Stimulated activated CD8-positive, alpha-beta memory T cell treated with anti-CD3 and anti-CD28 coated beads, Interleukin-4, amount 100 ng/mL, for 1 hour (primary cell): ENCODE data around the gene NEB.

Source experiments
- DNase-seq, 2 donors: peaks; one replicate each; pipeline ENCODE4 v3.0.0-alpha.2; 2020; ENCODE audit warnings: low read depth in 2 of 2, low spot score in 1 of 2

The NEB gene, protein sequence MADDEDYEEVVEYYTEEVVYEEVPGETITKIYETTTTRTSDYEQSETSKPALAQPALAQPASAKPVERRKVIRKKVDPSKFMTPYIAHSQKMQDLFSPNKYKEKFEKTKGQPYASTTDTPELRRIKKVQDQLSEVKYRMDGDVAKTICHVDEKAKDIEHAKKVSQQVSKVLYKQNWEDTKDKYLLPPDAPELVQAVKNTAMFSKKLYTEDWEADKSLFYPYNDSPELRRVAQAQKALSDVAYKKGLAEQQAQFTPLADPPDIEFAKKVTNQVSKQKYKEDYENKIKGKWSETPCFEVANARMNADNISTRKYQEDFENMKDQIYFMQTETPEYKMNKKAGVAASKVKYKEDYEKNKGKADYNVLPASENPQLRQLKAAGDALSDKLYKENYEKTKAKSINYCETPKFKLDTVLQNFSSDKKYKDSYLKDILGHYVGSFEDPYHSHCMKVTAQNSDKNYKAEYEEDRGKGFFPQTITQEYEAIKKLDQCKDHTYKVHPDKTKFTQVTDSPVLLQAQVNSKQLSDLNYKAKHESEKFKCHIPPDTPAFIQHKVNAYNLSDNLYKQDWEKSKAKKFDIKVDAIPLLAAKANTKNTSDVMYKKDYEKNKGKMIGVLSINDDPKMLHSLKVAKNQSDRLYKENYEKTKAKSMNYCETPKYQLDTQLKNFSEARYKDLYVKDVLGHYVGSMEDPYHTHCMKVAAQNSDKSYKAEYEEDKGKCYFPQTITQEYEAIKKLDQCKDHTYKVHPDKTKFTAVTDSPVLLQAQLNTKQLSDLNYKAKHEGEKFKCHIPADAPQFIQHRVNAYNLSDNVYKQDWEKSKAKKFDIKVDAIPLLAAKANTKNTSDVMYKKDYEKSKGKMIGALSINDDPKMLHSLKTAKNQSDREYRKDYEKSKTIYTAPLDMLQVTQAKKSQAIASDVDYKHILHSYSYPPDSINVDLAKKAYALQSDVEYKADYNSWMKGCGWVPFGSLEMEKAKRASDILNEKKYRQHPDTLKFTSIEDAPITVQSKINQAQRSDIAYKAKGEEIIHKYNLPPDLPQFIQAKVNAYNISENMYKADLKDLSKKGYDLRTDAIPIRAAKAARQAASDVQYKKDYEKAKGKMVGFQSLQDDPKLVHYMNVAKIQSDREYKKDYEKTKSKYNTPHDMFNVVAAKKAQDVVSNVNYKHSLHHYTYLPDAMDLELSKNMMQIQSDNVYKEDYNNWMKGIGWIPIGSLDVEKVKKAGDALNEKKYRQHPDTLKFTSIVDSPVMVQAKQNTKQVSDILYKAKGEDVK (N-terminal part only)

GRCh38 chr2:151733771-151734672, at the start of gene NEB:
NEB (minus strand) TSS chr2:151734476; CDS start chr2:151733156, 1,320 bp downstream.
- no peak for DNase-seq

GRCh38 chr2:151783133-151783520, 48.9 kb upstream of the NEB start:
- DNase-seq: no peak

- no peak for DNase-seq
Observed at GRCh38 chr2:151782378-151783132, 48.3 kb upstream of the NEB start.

DNA sequence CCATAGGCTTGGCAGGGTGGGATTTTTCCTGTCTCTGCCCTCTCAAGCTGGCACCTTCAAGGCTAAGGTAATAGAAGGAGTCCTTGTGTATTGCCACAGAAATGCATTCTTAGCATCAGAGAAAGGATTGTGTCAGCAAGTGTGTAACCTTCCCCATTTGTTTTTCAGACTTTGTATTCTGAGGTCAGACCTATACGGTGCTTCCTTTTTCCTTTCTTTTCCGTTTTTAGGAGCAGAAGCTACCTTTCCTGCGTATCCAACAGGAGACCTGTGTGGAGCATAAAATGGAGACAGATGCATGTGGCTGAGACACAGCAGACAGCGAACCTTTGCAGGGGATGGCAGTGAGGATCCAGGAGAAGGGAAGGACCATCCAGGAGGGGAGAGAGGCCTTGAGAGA, 47.4 kb upstream of the NEB start:
- DNase-seq: no peak

- no peak for DNase-seq
Observed at GRCh38 chr2:151780938-151781337, 46.7 kb upstream of the NEB start.

DNA sequence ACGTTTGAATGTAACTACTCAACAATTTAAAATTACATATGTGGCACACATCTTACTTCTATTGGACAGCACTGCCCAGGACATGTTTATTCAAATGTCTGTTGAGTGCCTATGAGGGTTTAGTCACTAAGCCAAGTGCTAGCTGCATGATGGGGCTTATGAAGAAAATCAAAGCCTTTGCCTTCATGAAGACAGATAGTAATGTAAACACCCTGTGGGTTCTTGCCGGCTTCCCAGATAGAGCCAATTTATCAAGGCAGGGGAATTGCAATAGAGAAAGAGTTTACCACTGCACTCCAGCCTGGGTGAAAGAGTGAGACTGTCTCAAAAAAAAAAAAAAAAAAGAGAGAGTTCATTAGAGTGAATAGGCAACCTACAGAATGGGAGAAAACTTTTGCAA, 43.7 kb upstream of the NEB start:
- no peak for DNase-seq

DNA sequence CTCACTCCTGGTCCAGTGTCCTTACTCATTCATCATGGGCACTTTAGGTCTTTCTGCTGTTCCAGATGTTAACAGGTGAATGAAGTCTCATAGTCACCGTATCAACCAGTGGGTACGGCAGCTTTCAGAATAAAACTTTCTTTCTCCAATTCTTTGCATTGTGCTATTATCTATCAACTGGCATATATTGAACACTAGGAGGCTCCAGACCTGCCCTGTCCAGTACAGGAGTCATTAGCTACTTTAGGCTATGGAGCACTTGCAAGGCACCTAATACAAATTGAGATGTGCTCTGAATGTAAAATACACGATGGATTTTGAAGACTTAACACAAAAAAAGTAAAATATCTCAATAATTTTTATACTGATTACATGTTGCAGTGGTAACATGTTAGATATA, 43.2 kb upstream of the NEB start:
- DNase-seq: no peak

DNA sequence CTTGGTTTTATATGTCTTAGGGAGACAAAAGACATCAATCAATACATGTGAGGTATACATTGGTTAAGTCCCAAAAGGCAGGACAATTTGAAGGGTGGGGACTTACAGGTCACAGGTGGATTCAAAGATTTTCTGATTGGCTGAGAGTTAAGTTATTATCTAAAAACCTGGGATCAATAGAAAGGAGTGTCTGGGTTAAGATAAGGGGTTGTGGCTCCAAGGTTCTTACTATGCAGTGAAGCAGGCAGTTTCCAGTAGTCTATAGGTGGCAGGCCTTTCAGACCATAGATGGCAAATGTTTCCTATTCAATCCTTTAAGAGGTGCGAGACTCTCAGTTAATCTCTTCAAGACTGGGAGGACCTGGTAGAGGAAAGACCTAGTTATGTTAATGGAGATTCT, 42.1 kb upstream of the NEB start:
- no peak for DNase-seq

DNA sequence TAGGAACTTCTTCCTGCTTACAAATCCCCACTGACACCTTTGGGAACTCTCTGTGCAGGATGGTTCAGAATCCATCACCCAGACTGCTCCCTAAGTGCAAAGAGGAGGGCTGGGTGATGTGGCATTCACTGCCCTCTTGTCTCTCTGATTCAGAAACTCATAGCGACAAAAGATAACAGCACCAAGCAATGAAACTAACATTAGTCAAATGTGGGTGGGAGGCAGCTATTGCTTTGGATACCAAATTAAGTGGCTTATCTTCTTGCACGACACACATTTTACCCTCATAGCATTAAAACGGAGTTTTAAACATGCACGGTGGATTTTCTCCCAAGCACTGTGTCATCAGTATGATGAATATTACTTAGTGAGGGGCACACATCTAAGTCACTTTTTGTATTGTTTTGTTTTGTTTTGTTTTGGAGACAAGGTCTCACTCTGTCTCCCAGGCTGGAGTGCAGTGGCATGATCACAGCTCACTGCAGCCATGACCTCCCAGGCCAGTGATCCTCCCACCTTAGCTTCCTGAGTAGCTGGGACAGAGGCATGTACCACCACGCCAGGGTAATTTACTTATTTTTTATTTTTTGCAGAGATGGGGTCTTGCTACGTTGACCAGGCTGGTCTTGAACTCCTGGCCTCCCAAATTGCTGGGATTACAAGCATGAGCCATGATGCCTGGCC, 40.9 kb upstream of the NEB start:
- DNase-seq: no peak

DNA sequence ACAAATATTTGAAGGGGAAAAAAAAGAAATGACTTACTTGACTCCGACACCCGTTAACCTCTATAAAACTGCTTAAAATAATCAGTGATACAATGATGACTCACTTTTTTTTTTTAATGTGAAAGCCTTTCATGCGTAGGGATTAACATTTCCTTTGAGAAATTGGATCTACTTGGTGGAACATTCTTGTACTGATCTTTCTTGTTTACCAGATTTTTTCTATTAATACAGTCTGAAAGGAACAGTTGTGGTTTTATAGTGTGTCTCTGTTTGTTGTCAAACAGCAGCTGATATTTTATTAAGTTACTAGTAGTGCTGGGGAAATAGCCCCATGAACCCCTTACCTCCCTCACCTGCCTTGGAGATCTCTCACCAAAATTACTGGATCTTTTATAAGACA, 40.2 kb upstream of the NEB start:
- DNase-seq: no peak

DNA sequence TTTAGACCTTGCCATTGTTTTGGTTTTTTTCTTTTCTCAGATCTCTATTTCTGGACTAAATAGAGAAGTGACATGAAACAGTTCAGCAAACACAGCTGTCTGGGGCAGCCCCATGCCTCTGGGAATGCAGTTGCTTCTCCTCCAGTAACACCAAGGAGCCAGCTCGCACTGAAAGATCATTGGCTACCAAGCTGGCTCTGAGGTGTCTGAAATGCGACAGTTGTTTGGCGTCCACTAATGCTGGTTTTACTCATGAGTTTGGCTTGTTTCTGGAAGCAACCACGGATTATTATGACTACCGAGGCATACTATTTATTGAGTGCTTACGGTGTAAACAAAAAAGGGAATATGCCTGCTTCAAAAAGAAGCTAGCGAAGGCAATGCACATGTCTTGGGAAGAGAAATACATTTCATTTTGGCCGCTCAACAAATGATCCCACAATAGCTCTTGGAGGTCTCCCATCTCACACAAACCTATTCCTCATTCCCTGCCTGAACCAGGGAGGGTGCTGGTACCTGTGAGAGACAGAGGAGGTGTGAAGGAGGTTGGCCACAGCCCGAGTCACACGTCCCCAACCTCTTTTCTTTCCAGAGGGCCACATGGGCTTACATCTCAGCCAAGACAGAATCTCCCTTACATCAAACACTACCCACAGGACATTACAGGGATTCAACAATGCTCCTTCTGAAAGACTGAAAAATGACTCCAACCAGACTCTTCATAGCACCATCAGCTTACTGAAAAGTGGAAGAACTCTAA, 37.5 kb upstream of the NEB start:
- DNase-seq: no peak

DNA sequence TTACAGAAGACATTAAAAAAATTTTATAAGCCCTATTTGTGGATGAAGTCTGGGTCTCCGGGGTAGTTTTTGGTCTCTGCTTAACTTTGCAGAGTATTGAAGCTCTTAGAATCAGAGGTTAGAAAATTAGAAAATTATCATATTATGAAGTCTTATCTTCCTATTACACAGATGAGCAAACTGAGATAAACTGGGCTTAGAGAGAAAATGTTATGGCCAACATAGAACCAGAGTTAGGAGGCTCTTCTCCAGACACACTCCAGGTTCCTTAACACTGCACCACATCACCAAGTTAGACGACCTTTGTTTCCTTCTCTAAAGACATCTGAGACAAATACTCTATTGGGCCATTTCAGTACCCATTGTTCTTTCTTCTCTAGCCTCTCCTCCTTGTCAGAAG, 36.7 kb upstream of the NEB start:
- DNase-seq: no peak

GRCh38 chr2:151769606-151770005, 35.3 kb upstream of the NEB start:
- DNase-seq: no peak

DNA sequence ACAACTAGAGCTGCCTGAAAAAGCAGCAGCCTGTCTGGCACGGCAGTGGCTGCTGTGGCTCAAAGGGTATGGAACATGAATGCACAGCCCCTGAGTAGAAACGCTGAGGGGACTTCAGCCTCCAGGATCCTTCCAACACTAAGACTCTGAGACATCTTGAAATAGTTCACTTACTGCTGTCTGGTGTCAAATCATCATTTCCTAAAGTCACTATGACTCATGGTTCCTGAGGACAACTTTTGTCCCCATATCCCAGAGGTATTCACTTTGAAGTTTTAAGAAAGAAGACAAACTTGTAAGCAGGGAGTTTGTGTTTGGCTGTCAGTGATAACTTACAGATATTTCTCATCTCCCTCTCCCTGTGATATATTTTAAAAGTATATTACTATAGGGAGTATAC, 33.3 kb upstream of the NEB start:
- no peak for DNase-seq

DNA sequence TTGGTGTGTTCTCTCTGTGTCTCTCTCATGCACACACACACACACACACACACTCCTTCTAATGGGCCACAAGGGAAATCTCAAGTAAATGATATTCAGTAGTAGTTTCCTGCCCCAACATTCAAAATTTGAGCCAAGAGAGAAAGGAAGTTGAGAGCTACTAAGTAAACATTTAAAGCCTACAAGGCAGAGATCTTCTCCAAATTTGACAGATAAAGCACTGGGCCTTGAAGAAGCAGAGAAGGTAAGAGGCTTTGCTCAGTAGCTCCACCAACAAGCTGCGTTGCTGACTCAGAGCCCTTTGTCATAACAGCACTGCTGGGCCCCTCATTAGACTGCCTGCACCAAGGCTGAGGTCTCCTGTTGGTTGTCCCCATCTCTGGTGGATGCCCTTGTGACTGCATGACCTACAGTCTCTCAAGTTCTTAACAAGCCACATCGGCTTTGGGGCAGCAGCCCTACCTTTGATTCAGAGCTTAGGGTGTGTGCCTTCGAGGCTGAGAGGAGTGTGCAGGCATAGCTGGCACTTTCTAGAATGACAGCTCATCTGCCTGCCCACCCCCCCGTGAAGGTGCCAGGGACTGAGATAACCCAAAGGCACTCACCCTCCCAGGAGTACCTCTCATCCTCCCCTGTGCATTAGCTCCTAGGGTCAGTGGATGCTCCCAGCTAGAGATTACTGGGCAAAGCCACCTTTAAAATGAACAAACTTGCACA, 32.3 kb upstream of the NEB start:
- DNase-seq: no peak

- DNase-seq: no peak
Observed at GRCh38 chr2:151765760-151766410, 31.6 kb upstream of the NEB start.

DNA sequence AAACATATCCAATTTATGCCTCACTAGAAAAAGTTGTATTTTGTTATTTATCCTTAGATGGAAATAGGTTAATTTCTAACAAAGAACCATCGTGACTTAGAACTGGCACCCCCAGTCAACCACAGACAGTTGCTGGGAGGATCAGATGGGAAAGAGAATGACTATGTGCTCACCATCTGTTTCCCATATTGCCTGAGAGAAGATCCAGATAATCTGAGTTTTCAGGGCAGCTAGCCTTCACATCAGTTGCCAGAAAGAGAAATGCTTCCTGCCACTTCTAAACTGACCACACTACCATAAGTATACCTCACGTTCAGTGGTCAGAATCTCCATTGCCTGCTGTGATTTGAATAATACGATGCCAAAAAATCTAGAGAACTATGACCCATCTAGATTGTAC, 28.4 kb upstream of the NEB start:
- no peak for DNase-seq
